Colonic mucosa (tissue), 4 donors: ENCODE results near the gene HLA-B. TPM values are rescaled to one million over a fixed set of nuclear protein-coding genes. Genes with fewer than 3 reads are reported as not detected.
"Not testable (repeated sequence)": the region's sequence is repeated elsewhere in the genome, so short reads cannot be mapped to it uniquely, and the experiment has no call there.

Source experiments
- DNase-seq: peaks from one replicate; pipeline ENCODE4 v3.0.0-alpha.2; 2020
- H3K27ac ChIP-seq: fragments of 200-600 bp; one replicate; pipeline ENCODE4 v1.8.0; 2021
- H3K27me3 ChIP-seq: fragments of 200-600 bp; one replicate; pipeline ENCODE4 v1.8.0; 2021
- H3K36me3 ChIP-seq: fragments of 200-600 bp; one replicate; pipeline ENCODE4 v1.8.0; 2021
- H3K4me1 ChIP-seq: fragments of 200-600 bp; one replicate; pipeline ENCODE4 v1.8.0; 2021; ENCODE audit warnings: mild to moderate bottlenecking
- H3K4me3 ChIP-seq: fragments of 200-600 bp; one replicate; pipeline ENCODE4 v1.8.0; 2021
- H3K9ac ChIP-seq, 2 donors: one replicate each; pipeline ENCODE4 v1.7.0; 2013; ENCODE audit warnings: control low read depth in 2 of 2, low read depth in 2 of 2, low read length in 2 of 2
- H3K9me3 ChIP-seq: fragments of 200-600 bp; one replicate; pipeline ENCODE4 v1.8.0; 2021
- CTCF ChIP-seq: fragments of 200-600 bp; IDR thresholded peaks from one replicate; pipeline ENCODE4 v1.8.0; 2022; ENCODE audit warnings: antibody characterized with exemption, mild to moderate bottlenecking
- intact Hi-C: fragments of 100-400 bp; cut with DNase I; formaldehyde crosslinking; loops from one replicate; pipeline ENCODE4 v1.14.1; 2022
- total RNA-seq, 2 donors: library from RNA; stranded (reverse); fragmentation: NEBNext Ultra II Directional in 1 of 2; extraction: Animal tissue kit (Norgen Biotek cat#: 25700) in 1 of 2; gene quantifications; one replicate each; pipeline ENCODE4 v1.2.1, GENCODE V29; 2021
- donor health status: healthy.
- donor health status: DM: no; HTN: no; CAD: no.
- donor health status: DM: no; HTN: no; CAD: no.

HLA-B gene
- total RNA-seq, 2 donors from 2014 or later, result 1,153 to 3,111 TPM

DNA sequence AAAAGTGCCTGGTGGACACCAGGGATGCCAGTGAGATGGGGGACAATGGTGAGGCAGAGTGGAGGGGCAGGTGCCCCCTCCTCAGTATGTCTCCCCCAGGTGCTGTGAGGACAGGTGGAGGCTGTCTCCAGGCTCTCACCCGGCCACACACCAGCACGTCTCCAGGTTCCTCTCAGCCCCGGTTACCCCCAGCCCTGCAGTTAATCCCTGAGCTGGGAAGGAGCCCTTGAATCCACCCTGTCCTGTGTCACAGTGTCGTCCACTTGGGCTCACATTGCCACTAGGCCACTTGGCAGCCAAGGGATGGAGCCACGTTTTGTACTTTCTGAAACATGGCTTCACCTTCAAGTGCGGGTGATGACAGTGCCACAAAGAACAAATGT lies 21.7 kb upstream of the HLA-B start:
- no peak for TF ChIP-seq CTCF
- intact Hi-C loops, result no loop called here
- Histone ChIP-seq H3K9ac (peak overlapping the region in 1 of 2 donors; percentile 9), H3K36me3 (no peaks in the 10 kb centered on the region), H3K4me1 (no peaks in the 10 kb centered on the region), H3K27me3 (no peaks in the 10 kb centered on the region), H3K4me3 (no peak overlapping the region), H3K27ac (no peak overlapping the region), H3K9me3 (no peaks in the 10 kb centered on the region)
- no peak for DNase-seq

GRCh38 chr6:31378062-31378720 lies 21.2 kb upstream of the HLA-B start:
- peak; percentile 74 for DNase-seq
- intact Hi-C loops, result no loop called here
- Histone ChIP-seq H3K27me3 (no peaks in the 10 kb centered on the region), H3K36me3 (no peaks in the 10 kb centered on the region), H3K4me1 (no peaks in the 10 kb centered on the region), H3K27ac (no peak overlapping the region), H3K9me3 (no peaks in the 10 kb centered on the region), H3K9ac (peak overlapping the region in 1 of 2 donors; percentile 43), H3K4me3 (no peak overlapping the region)
- no peak for TF ChIP-seq CTCF

GRCh38 chr6:31377029-31377428 lies 20.1 kb upstream of the HLA-B start:
- intact Hi-C loops, result no loop called here
- H3K36me3 ChIP-seq, result no peaks in the 10 kb centered on the region
- H3K9ac ChIP-seq, result no peak overlapping the region
- DNase-seq, result no peak
- H3K4me1 ChIP-seq, result no peaks in the 10 kb centered on the region
- no peak overlapping the region for H3K4me3 ChIP-seq
- H3K27me3 ChIP-seq, result no peaks in the 10 kb centered on the region
- TF ChIP-seq CTCF, result no peak
- H3K27ac ChIP-seq, result no peak overlapping the region
- no peaks in the 10 kb centered on the region for H3K9me3 ChIP-seq

- no peak overlapping the region for H3K27ac ChIP-seq
- no peaks in the 10 kb centered on the region for H3K27me3 ChIP-seq
- no peak for DNase-seq
- no peaks in the 10 kb centered on the region for H3K36me3 ChIP-seq
- H3K9ac ChIP-seq, result no peak overlapping the region
- no peaks in the 10 kb centered on the region for H3K9me3 ChIP-seq
- H3K4me3 ChIP-seq, result no peak overlapping the region
- intact Hi-C loops, result no loop called here
- no peaks in the 10 kb centered on the region for H3K4me1 ChIP-seq
- no peak for TF ChIP-seq CTCF
Observed at GRCh38 chr6:31375699-31376098, 18.7 kb upstream of the HLA-B start.

- H3K9ac ChIP-seq, H3K9me3 ChIP-seq, DNase-seq, H3K27me3 ChIP-seq, H3K36me3 ChIP-seq, H3K4me3 ChIP-seq, H3K27ac ChIP-seq, intact Hi-C loops, H3K4me1 ChIP-seq: not testable (repeated sequence)
Observed at GRCh38 chr6:31374118-31374517, 17.1 kb upstream of the HLA-B start.

DNA sequence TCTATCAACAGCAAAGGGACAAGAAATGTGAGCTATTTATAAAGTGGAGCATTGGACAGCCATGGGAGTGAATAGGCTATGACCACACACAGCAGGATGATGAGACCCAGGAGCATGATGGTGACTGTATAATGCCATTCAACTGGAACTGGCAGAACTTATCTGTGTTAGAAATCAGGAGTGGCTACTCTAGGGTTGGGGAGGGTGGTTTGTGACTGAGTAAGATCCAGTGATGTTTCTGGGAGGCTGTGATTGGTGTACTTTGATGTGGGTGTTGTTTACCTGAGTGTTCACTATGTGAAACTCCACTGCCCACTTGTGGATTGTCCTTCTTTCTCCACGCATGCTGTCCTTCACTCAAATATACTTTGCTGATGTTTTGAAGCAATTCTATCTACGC lies 11.5 kb upstream of the HLA-B start:
- Histone ChIP-seq H3K36me3 (no peaks in the 10 kb centered on the region), H3K4me3 (no peak overlapping the region), H3K27ac (no peak overlapping the region), H3K27me3 (no peaks in the 10 kb centered on the region), H3K9ac (no peak overlapping the region), H3K9me3 (no peaks in the 10 kb centered on the region), H3K4me1 (no peaks in the 10 kb centered on the region)
- intact Hi-C loops, result loop anchor here (5.0 kb wide), 2 partner anchors 101 to 231 kb away; partner anchors contain the start of gene PSORS1C2
- DNase-seq, result no peak
- TF ChIP-seq CTCF, result no peak
